Right hindlimb (tissue), 1 donor: ENCODE results near the gene FOXF1.

Source experiments
- DNase-seq: peaks from one replicate; pipeline ENCODE4 v3.0.0-alpha.2; 2018

Gene FOXF1

DNA sequence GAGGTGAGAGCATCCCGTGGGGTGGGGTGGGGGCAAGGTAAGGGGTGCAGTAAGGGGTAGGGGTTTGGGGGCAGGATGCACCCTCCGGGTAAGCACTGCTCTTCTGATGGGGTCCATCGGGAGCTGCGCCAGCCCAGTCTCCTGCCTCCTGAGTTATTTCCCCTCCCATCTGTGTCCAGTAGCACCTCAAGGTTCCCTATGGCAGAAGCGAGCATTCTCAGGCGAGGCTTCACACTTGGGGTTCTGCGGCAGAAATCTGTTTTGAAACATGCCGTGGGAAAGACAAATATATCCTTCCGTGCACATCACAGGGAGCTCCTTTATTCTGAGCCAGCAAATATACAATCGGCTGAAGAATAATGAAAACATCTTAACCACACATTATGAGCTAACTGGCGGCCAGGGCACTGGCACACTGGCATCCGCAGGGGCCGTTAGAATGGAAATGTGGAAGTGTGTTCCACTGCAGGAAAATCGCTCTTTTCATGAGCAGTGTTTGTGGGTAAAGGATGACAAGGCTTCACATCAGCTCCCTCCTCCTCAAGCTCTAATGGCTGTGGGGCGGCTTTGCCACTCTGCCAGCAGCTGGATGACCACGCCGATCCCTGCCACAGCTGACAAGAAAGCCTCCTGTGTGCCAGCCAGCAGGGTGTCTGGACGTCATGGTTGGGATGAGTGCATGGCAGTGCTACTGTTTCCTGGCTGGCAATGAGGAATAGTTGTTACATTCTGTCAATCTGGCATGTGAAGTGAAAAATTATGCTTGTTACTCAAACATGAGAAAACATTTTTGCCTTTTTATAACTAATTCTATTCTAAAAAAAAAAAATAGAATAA, 24.7 kb downstream of the FOXF1 start:
- no peak for DNase-seq

- no peak for DNase-seq
Observed at GRCh38 chr16:86536621-86537020, 26.3 kb downstream of the FOXF1 start.

DNA sequence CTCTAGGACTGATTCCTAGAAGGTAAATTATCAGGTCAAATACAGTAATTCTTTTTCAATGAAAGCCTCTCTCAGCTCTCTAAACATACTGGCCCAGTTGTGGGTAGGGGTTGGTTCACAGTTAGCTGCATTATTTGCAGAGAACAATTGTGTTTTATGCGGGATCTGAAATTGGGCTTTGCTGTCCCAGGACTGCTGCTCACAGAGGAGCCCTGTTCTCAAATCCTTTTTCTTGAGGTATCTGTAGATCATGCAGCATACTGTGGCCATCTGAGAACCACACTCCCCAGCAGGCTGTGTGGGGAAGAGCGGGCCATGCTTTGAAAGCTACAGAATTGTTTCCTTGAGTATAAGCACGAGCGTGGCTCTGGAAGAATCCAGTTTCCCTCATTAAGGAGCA, 27.2 kb downstream of the FOXF1 start:
- no peak for DNase-seq

DNA sequence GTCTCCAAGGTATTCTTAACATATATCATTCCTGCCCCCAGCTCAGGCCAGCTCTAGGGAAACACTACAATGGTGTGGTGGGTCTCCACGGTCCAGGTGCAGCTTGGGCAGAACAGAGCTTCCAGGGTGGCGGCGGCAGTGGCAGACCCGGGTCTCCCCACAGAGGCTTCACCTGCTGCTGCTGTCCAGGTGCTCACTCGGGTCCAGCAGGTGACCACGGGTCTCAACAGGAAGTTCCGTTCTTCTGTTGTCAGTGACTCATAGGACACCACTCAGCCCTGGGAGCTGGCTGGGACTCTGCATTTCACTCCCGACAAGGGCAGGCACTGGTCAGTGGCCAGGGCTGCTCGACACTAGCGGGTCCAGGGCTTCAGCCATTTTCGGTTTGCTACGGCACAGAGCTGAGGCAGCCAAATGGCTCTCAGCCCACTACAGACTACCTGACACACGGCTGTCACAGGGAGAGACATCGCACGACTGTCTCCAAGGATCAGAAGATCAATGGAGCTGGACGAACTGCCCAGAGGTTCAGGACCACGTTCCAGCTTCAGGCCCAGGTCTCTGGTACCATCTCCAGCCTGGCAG, 28.0 kb downstream of the FOXF1 start:
- no peak for DNase-seq

DNA sequence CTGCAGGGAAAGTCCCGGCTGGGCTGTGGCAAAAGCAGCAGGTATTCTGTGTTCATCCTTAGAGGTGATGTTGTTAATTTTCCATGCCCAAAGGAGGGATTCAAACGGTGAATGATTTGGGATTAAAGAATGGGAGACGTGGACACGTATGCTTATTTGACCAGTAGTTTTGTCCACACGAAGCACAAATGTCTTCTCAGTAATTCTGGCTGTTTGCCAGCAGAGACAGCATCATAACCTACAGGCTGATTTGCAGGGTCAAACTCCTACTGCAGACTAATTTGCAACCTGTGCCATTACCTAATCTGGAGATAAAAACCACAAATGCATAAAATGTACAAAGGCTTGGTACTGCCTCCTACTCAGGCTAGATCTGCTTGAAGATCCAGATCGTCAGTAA, 30.6 kb downstream of the FOXF1 start:
- DNase-seq = no peak

GRCh38 chr16:86541560-86541959, 31.2 kb downstream of the FOXF1 start:
- DNase-seq = no peak

- DNase-seq = no peak
Observed at GRCh38 chr16:86542756-86543750, 32.7 kb downstream of the FOXF1 start.

- DNase-seq = no peak
Observed at GRCh38 chr16:86545481-86545880, 35.2 kb downstream of the FOXF1 start.

DNA sequence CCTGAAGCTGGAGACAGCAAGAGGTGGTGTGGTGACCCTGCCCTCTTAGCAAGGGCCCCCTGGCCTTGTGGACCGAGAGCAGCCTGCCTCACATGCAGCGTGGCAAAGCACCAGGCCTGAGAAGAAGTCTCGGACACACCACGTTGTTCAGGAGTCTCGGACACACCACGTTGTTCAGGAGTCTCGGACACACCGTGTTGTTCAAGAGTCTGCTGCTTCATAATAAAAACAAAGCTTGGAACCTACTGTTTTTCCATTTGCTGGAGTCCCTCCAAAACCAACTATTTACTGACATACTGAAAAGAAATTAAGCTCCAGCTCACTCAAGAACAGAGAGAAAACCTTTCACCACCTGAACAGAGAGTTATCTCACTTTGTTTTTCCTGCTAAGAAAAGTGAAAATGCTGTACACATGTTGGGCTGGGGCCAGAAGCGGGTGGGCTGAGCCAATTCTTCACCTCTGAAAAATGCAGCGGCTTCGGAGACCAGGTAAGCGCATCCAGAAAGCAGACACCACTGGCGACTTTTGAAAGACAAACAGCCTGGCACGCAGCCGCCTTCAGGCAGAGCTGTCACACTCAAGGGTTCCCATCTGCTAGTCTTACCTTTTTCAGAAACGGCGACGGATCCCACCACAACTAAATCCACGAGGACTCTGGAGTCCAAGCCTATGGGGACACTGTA, 35.8 kb downstream of the FOXF1 start:
- DNase-seq = no peak

DNA sequence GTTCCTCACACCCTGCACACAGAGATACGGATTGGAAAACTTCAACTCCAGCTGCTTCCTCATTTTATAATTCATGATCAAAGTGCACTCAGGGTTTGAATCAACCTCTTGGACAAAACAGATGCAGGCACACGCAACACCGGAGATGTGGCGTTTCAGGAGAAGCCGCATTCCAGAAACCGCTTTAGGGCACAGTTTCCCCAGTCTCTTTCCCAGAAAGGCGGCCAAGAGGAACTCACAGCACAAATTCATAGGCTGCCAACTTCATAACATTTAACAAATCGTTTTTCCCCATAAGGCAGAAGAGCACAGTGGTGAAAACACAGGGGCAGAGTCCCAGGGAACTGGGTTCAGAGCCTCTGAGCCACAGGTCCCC, 36.3 kb downstream of the FOXF1 start:
- no peak for DNase-seq

DNA sequence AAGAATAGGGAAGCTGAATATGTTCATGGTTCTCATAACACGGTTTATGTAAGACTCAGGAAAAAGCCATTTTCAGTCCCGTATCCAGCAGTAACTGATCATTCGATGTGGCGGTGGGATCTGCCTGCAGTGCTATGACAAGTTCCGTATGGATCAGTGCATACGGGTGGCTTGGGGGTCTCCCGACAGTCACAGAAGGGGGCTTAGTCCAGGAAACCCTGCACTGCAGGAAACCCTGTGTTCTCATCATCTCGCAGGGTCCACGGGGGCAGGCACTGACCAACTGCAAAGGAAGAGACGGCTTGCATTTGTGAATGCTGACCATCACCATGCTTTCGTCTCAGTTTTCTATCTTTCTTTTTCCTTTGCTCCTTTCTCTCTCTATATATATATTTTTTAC, 37.0 kb downstream of the FOXF1 start:
- DNase-seq = no peak

GRCh38 chr16:86549076-86549892, 39.0 kb downstream of the FOXF1 start:
- DNase-seq = no peak

DNA sequence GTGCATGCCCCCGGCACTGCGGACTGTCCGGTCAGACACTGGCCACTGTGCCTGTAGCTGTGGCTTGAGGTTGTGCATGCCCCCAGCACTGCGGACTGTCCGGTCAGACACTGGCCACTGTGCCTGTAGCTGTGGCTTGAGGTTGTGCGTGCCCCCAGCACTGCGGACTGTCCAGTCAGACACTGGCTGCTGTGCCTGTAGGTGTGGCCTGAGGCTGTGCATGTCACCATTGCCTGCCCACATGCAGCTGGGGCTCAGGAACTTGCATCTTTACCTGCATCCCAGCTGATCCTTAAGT, 39.5 kb downstream of the FOXF1 start:
- DNase-seq = no peak

DNA sequence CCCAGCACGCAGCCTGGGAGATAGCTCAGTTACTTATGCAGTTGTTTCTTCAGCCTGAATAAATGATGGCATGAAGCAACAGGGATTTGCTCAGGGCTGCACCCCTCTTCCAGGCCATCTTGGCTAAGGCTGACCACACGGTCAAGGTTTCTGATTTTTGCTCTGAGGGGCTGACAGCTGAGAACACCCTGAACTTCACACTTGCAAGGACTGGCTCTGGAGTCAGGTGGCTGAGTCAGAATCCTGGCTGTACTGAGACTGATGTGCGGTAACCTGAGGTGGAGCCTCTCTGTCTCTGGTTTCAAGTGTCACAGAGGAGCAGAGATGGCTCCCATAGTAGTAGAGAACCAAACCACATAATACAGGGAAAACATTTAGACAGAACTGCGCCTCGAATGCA, 40.0 kb downstream of the FOXF1 start:
- DNase-seq = no peak

DNA sequence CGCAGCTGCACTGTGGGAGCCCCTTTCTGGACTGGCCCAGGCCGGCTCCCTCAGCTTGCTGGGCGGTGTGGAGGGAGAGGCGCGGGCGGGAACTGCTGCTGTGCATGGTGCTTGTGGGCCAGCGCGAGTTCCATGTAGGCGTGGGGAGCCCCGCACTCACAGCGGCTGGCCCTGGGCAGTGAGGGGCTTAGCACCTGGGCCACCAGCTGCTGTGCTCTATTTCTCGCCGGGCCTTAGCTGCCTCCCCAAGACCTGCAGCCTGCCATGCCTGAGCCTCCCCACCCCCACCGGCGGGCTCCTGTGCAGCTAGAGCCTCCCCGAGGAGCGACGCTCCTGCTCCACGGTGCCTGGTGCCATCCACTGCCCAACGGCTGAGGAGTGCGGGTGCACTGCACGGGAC, 43.0 kb downstream of the FOXF1 start:
- no peak for DNase-seq

DNA sequence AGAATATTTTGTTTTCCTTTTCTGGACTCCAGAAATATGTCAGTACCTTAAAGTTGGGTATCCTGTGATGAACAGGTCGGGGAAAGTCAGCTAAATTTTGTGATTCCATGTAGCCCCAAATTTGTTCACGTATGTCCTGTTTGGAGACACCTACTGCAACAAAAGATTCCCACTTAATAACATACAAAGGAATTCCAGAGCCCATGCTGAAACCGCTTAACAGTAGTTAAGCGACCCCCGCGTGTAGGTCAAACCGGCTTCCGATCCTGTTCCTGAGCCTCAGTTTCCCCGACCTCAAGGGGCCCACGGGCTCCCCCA, 44.2 kb downstream of the FOXF1 start:
- DNase-seq = no peak

DNA sequence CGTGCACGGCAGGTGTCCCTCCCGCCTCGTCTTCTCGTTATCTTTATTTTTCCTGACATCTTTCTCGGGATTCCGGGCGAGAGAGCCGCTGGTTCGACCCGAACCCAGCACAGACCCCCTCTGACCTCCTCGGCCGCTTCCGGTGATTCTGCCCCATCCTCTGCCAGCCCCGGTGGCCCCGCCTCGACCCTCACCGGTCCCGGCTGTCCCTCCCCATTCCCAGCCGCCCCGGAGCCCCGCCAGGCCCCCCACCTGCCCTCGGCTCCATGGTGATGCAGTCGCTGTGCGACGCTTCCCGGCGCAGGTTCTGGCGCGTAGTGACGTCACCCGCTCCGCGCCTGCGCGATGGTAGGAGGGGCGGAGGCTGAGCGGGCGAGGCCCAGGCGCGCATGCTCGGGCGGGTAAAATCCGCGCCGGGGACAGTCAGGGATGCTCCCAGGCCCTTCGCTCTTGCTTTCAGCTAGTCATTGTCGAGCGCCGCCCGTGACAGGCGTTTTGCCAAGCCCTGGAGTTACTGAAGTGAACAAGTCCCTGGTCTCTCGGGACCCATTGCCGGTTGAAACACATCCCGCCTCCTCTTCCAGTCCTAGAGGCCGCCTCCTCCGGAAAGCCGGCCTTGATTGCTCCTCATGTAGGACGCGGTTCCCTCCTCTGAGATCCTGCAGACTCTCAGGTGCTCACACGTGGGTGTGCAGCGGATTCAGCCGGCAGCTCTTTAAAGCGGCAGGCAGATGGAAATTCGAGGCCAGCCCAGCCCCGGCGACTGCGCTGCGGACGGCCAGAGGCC, 44.8 kb downstream of the FOXF1 start, which contains the start of gene MTHFSD:
MTHFSD (minus strand) TSS at position 319 of the 787 bp plus-strand sequence; CDS start at position 268, 51 bp downstream.
- peak; percentile 97 for DNase-seq

- DNase-seq = peak; percentile 17
Observed at GRCh38 chr16:86555704-86556075, 45.4 kb downstream of the FOXF1 start.

GRCh38 chr16:86556576-86556975, 46.2 kb downstream of the FOXF1 start:
- DNase-seq = no peak

- DNase-seq = no peak
Observed at GRCh38 chr16:86557587-86557986, 47.3 kb downstream of the FOXF1 start.
